Ammon's horn (tissue), 1 donor: ENCODE results near the gene LRRC18.

Source experiments
- DNase-seq: peaks from one replicate; pipeline ENCODE4 v3.0.0-alpha.2; 2016; ENCODE audit warnings: low spot score

Gene LRRC18

DNA sequence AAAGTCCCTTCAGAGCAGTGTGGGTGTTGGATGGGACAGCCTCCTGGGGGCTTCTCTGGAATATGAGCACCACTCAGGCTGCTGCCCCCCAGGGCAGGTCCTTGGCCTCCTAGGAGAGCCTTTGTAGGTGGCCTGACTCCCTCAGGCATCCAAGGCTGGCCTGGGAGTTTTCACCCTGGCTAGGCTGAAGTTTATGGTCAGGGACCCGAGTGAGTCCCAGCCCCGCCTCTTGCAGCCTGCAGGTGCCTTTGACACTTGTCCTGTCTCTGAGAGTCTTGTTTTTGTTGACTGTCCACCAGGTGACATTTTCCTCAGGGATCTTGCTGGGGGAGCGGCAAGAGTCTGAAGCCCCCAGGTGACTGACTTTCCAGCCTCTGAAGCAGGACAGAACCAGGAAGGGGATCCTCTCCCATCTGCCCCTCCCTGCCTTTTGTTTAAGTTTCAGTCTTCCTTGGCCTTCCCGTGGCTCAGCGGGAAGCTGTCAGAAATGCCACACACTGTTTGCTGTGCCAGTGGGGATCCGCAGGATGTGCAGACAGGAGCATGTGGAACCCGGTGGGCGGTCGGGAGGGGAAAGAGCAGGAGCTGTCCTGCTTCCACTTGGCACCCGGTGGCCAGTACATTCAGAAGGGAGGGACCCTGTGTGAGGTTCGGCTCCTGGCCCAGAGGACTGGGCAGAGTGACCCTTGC, 59.5 kb downstream of the LRRC18 start:
- no peak for DNase-seq

DNA sequence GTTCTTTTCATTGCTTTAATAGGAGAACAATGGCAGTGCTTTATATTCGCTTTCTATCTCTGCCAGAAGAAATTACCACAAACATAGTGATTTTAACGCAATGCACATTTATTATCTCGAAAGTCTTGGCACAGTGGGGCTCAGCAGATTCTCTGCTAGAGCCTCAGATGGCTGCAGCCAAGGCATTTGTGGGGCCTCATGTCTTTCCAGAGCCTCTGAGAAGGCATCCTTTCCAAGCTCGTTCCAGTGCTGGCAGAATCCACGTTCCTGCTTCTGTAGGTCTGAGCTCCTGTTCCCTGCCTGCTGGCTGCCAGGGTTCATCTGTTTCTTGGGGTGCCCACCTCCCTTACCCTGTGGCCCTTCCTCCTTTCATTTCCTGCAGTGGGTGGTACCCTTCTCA, 60.2 kb downstream of the LRRC18 start:
- DNase-seq: no peak

DNA sequence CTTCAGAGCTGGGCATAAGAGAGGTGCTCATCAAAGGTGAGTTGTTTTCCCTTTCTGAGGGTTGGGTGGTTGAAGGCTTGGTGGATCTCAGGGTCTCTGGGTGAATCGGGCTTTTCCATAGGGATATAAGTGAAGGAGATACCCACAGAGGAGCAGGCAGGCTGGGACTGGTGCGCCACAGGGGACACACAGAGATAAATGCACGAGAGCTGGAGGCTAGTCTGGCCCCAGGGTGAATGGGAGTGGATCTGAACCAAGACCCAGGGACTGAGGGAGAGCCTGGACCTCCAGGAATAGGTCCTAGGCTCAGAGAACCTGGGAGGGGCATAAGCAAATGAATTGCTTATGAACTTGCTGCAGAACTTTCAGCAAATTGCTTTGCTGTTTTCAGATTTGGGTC, 61.5 kb downstream of the LRRC18 start:
- DNase-seq: no peak

- DNase-seq: no peak
Observed at GRCh38 chr10:48872234-48872633, 67.4 kb downstream of the LRRC18 start.
